Measurements from ENCODE around the gene SMURF2.

DNA sequence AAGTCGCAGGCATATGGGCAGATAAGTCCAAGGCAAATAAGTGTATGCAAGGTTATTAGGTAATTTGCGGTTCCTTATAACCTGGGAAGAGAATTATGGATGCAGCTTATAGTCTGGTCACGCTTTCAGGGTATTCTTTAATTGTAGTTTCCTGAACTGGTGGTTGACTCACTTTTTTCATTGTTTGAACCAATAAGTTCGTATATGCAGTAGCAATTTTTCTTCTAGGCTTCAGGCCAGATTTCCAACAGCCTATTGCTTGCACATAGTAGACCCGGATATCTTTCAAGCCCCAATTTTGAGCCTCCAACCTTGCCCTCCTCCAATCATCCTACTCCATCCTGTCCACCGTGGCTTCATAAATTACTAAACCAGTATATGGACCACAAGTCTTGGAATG is 142.5 kb downstream of the SMURF2 start:
- TF ChIP-seq FOXP2 (optimal IDR thresholded peaks at IDR 0.05; ENCODE audit: borderline replicate concordance, extremely low read depth, extremely low read length, insufficient read depth) (no peak), TAF1 (IDR thresholded peaks at IDR 0.05; ENCODE audit: borderline replicate concordance, insufficient read depth, low read length) (no peak), POLR2AphosphoS5 (IDR thresholded peaks at IDR 0.05; ENCODE audit: low read depth, low read length) (no peak), SIN3A (IDR thresholded peaks at IDR 0.05; ENCODE audit: borderline replicate concordance, insufficient read depth, low read length) (no peak)
- TF ChIP-seq, protein P1, sequence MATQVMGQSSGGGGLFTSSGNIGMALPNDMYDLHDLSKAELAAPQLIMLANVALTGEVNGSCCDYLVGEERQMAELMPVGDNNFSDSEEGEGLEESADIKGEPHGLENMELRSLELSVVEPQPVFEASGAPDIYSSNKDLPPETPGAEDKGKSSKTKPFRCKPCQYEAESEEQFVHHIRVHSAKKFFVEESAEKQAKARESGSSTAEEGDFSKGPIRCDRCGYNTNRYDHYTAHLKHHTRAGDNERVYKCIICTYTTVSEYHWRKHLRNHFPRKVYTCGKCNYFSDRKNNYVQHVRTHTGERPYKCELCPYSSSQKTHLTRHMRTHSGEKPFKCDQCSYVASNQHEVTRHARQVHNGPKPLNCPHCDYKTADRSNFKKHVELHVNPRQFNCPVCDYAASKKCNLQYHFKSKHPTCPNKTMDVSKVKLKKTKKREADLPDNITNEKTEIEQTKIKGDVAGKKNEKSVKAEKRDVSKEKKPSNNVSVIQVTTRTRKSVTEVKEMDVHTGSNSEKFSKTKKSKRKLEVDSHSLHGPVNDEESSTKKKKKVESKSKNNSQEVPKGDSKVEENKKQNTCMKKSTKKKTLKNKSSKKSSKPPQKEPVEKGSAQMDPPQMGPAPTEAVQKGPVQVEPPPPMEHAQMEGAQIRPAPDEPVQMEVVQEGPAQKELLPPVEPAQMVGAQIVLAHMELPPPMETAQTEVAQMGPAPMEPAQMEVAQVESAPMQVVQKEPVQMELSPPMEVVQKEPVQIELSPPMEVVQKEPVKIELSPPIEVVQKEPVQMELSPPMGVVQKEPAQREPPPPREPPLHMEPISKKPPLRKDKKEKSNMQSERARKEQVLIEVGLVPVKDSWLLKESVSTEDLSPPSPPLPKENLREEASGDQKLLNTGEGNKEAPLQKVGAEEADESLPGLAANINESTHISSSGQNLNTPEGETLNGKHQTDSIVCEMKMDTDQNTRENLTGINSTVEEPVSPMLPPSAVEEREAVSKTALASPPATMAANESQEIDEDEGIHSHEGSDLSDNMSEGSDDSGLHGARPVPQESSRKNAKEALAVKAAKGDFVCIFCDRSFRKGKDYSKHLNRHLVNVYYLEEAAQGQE (IDR thresholded peaks at IDR 0.05; ENCODE audit: insufficient read depth in 1 of 2, low read depth in 2 of 2, low read length in 2 of 2): no peak
